ENCODE measurements around the gene BAK1.
"Not testable (repeated sequence)": the region's sequence is repeated elsewhere in the genome, so short reads cannot be mapped to it uniquely, and the experiment has no call there.

The BAK1 gene

DNA sequence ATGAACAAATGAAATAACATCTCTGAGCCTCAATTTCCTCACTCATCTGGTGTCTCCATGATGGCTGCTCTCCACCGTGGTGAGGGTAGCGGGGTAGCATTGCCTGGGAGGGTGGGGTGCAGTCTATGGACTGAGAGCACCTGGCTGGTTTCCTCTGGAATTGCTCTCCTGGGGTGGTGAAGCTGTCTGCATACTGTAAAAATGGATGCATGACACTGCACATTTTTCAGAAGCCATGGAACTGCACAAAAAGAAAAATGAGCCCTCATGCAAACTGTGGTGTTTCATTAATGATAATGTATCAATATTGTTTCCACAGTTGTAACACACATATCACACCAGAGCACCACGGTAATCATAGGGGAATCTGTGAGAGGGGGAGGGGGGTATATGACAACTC is 28.9 kb upstream of the BAK1 start:
- no peak for DNase-seq (ENCODE audit: low read depth in 2 of 3, low spot score in 1 of 3)

DNA sequence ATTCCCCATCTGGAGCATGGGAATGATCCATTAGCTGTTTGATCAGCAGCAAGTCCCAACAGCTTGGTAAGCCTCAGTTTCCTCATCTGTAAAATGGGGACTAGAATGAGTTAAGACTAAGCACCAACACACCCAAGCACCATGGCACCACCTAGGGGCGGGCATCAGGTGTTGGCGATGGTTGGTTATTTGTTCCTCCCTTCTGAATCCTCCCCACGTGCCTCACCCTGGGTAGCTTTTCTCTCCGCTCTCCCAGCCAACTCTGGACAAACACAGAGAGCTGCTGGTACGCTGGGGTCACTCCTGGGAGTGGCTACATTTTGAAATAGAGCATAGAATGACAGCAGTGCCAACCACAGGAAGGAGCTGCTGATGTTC is 27.7 kb upstream of the BAK1 start:
- DNase-seq (ENCODE audit: low read depth in 2 of 3, low spot score in 1 of 3), result peak in 1 of 3 donors; percentile 26

DNA sequence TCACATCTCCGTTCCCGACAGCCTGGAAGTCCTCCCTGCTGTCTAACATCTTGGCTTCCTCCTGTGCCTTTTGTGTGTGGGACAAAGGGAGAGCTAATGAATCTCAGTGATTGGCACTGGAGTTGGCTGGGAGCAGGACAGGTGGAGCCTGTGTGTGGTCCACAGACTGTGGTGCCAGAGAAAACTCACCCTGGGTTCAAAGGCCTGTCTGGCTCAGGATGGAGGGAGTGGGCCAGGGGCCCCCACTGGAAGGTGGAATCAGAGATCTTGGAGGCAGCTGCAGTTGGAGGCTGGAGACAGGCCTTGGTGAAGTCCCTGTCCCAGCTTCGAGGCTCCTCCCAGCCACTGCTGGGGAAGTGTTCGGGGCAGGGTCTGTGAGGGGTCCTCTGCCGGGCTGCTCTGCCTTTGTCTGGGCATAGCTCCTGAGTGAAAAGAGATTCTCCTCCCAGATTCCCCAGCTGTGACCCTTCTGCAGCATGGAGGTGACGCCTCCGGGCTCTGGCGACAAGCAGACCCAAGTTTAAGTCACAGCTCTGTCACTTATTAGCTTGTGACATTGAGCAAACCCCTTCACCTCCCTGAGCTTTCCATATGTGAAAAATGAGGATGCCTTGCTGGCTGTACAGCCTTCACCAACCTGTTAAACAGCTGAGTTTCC is 27.2 kb upstream of the BAK1 start:
- DNase-seq (ENCODE audit: low read depth in 2 of 3, low spot score in 1 of 3), result no peak

DNA sequence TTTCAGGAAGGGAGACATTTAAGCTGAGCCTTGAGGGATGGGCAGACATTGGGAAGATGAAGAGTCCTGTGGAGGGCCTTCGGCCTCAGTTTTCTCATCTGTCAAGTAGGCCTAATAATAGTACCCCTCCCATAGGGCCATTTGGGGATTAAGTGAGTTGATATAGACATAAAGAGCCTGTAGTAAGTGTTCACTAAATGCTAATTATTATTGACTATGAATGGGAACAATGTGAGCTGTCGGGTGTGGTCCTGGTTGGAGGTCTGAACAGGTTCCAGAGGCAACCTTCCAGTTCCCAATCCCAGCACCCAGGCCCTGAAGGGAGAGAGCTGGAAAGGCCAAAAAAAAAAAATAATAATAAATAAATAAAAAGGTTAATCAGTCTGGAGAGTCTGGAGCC is 26.6 kb upstream of the BAK1 start:
- DNase-seq (ENCODE audit: low read depth in 2 of 3, low spot score in 1 of 3), result no peak

DNA sequence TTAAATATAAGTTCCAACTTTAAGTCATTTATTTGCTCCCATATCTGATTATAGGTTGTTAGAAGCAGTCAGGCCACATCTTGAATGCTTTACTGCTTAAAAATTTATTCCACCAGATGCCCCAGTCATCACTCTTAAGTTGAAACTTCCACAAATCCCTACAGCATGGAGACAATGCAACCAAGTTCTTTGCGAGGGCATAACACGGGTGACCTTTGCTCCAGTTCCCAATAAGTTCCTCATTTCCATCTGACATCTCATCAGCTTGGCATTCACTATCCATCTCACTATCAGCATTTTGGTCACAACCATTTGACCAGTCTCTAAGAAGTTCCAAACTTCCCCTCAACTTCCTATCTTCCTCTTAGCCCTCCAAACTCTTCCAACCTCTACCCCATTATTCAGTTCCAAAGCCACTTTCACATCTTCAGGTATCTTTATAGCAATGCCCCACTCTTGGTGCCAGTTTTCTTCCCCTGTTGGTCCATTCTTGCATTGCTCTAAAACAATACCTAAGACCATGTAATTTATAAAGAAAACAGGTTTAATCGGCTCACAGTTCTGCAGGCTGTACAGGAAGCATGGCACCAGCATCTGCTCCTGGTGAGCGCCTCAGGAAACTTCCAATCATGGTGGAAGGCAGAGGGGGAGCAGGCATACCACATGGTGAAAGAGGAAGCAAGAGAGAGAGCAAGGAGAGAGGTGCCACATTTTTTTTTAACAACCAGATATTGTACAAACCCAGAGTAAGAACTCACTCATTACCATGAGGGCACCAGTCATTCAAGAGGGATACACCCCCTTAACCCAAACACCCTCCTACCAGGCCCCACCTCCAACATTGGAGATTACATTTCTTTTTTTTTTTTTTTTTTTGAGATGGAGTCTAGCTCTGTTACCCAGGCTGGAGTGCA is 25.1 kb upstream of the BAK1 start:
- no peak for DNase-seq (ENCODE audit: low read depth in 2 of 3, low spot score in 1 of 3)

- no peak for DNase-seq (ENCODE audit: low read depth in 2 of 3, low spot score in 1 of 3)
These were observed 22.1 kb upstream of the BAK1 start for GRCh38 chr6:33602180-33602579.

- no peak for DNase-seq (ENCODE audit: low read depth in 2 of 3, low spot score in 1 of 3)
These were observed 20.7 kb upstream of the BAK1 start for GRCh38 chr6:33600761-33601160.

- DNase-seq (ENCODE audit: low read depth in 2 of 3, low spot score in 1 of 3), result no peak
These were observed 19.4 kb upstream of the BAK1 start for GRCh38 chr6:33599413-33599938.

- no peak for DNase-seq (ENCODE audit: low read depth in 2 of 3, low spot score in 1 of 3)
These were observed 17.7 kb upstream of the BAK1 start for GRCh38 chr6:33597551-33598322.

DNA sequence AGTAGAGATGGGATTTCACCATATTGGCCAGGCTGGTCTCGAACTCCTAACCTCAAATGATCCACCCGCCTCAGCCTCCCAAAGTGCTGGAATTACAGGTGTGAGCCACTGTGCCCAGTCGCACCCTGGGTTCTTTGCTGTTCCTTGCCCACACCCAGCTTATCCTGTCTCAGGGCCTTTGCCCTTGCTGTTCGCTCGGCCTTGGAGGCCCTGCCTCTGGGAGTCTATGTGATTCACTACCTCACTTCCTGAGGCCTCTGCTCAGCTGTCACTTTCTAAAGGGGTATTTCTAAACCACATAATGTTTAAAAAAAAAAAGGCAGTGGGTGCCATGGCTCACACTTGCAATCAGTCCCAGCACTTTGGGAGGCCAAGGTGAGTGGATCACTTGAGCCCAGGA is 16.8 kb upstream of the BAK1 start:
- not testable (repeated sequence) for DNase-seq (ENCODE audit: low read depth in 2 of 3, low spot score in 1 of 3)

- no peak for DNase-seq (ENCODE audit: low read depth in 2 of 3, low spot score in 1 of 3)
These were observed 15.1 kb upstream of the BAK1 start for GRCh38 chr6:33595001-33595846.

- no peak for DNase-seq (ENCODE audit: low read depth in 2 of 3, low spot score in 1 of 3)
These were observed 13.3 kb upstream of the BAK1 start for GRCh38 chr6:33593414-33593727.

DNA sequence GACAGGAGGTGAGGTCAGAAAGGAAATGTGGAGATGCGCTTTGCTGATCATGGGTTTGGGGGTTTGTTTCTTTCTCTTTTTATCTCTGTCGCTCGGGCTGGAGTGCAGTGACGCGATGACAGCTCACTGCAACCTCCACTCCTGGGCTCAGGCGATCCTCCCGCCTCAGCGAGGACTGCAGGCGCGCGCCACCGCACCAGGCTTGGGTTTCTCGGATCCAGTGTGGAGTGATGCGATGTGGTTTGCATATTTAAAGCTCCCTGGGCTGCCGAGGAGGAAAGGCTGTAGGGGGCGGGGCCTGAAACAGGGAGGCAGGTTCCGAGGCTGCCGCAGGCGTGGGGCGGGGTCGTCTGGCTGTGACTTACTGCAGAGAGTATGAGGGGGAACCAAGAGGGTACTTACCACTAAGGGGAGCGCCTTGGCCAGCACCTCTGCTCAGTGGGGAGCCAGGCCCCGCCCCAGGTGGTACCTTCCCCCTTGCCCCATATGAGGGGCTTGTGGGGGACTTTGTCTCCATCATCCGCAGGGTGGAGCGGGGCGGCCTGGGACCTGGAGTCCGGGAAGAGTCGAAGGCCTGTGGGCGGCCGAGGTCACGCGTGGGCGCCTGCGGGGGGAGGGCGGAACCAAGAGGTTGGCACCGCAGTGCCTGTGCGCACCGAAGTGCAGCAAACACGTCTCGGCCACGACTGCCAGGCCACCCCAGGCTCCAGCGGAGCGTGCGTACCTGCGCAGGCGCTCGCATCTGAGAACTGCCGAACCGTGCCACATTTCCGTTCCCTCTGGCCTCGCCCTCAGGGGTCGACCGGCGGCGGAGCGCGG is 12.7 kb upstream of the BAK1 start:
- no peak for DNase-seq (ENCODE audit: low read depth in 2 of 3, low spot score in 1 of 3)

DNA sequence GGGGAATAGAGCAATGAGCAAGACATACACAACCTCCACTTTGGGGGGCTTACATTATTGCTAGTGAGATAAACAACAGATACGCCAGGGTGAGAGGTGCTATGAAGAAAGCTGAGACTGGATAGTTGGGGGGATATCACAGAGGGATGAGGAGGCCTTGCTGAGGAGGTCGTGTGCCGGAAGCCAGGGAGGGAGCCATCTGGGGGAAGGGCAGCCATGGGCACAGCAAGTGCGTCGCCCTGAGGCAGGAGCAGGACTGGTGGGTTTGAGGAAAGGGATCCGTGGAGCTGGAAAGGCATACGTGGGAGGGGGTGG is 12.2 kb upstream of the BAK1 start:
- no peak for DNase-seq (ENCODE audit: low read depth in 2 of 3, low spot score in 1 of 3)

GRCh38 chr6:33591424-33592032 is 11.5 kb upstream of the BAK1 start:
- DNase-seq (ENCODE audit: low read depth in 2 of 3, low spot score in 1 of 3), result no peak

DNA sequence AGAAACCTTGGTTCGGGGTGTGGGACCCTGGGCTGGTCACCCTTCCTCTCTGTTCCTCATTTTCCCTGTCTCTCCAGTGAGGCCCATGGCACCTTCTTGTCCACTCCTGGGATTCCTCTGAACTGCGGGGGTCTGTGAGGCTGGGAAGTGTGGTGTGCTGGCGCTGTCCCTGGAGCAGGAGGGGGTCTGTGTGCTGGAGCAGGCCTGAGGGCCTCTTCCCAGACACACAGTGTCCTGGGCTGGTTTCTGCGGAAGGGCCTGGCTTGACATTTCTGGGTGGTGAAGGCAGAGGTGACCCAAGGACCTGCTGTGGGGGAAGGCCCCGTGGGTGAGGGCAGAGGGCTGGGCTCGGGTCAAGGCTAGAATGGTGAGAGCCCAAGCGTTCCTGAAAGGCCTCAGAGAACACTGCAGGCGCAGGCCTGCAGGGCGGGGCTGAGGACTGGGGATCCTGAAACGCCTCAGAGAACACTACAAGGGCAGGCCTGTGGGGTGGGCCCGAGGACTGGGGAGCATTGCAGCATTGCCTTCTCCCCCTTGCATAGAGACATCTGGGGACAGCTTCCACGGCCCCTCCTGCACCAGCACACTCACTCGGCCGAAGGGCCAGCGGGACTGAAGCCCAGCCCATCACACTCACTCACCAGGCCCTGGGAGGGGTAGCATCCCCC is 10.6 kb upstream of the BAK1 start:
- no peak for DNase-seq (ENCODE audit: low read depth in 2 of 3, low spot score in 1 of 3)

- no peak for DNase-seq (ENCODE audit: low read depth in 2 of 3, low spot score in 1 of 3)
These were observed 9.9 kb upstream of the BAK1 start for GRCh38 chr6:33589731-33590530.

DNA sequence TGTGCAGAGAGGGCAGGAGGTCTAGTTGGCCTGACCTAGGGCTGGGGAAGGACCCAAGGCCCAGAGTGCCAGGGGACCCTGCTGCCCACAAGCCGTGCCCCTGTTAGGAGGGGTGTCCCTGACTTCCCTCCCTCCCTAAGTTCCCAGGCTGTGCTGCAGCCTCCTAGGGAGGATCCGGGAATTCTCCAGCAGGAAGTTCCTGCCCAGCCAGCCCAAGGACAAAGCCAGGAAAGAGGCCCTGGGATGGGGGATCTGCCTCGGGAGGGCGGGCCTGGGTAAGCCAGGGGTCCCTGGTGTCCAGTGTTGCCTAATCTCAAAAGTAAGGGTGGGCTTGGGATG is 9.3 kb upstream of the BAK1 start:
- DNase-seq (ENCODE audit: low read depth in 2 of 3, low spot score in 1 of 3), result no peak

- DNase-seq (ENCODE audit: low read depth in 2 of 3, low spot score in 1 of 3), result no peak
These were observed 8.8 kb upstream of the BAK1 start for GRCh38 chr6:33588894-33589293.

Data from stimulated activated CD4-positive, alpha-beta T cell treated with anti-CD3 and anti-CD28 coated beads, Interleukin-12 subunit alpha, Interleukin-12 subunit beta, amount 100 ng/mL, for 48 hours (primary cell).